HG03103 (cell line): ENCODE measurements around the gene DNAJC5G.
"Not testable (repeated sequence)": the region's sequence is repeated elsewhere in the genome, so short reads cannot be mapped to it uniquely, and the experiment has no call there.

Experiments used
- ATAC-seq: cut with Tn5 transposase; IDR thresholded peaks from one replicate; pipeline ENCODE4 v1.9.1; 2021; ENCODE audit warnings: low read depth; ENCODE audit not compliant: unreplicated experiment

Gene DNAJC5G

GRCh38 chr2:27306136-27306535 lies 30.9 kb downstream of the DNAJC5G start:
- ATAC-seq = no peak

GRCh38 chr2:27306573-27307286 lies 31.5 kb downstream of the DNAJC5G start:
- no peak for ATAC-seq

GRCh38 chr2:27307287-27307544 lies 32.0 kb downstream of the DNAJC5G start:
- no peak for ATAC-seq

GRCh38 chr2:27307545-27308358 lies 32.5 kb downstream of the DNAJC5G start:
- ATAC-seq = no peak

GRCh38 chr2:27308359-27308881 lies 33.2 kb downstream of the DNAJC5G start, which contains the start of gene UCN:
Gene UCN (minus strand): TSS chr2:27308445. CDS start chr2:27307895, 550 bp downstream.
- ATAC-seq = no peak

GRCh38 chr2:27309651-27310050 lies 34.4 kb downstream of the DNAJC5G start:
- no peak for ATAC-seq

GRCh38 chr2:27312152-27312551 lies 36.9 kb downstream of the DNAJC5G start:
- ATAC-seq = no peak

GRCh38 chr2:27313882-27314645 lies 38.8 kb downstream of the DNAJC5G start:
- no peak for ATAC-seq

- no peak for ATAC-seq
Observed at GRCh38 chr2:27314709-27315108, 39.5 kb downstream of the DNAJC5G start.

GRCh38 chr2:27315122-27315521 lies 39.9 kb downstream of the DNAJC5G start:
- ATAC-seq = no peak

GRCh38 chr2:27316655-27317412 lies 41.6 kb downstream of the DNAJC5G start:
- no peak for ATAC-seq

- ATAC-seq = not testable (repeated sequence)
Observed at GRCh38 chr2:27319839-27320238, 44.6 kb downstream of the DNAJC5G start.

- ATAC-seq = no peak
Observed at GRCh38 chr2:27320958-27321543, 45.8 kb downstream of the DNAJC5G start.

- peak; percentile 33 for ATAC-seq
Observed at GRCh38 chr2:27322301-27322765, 47.1 kb downstream of the DNAJC5G start.

GRCh38 chr2:27322766-27323595 lies 47.7 kb downstream of the DNAJC5G start, which contains the start of gene MPV17:
Gene MPV17 (minus strand): TSS chr2:27323097. CDS start chr2:27322517, 580 bp downstream.
- peak; percentile 85 for ATAC-seq

- no peak for ATAC-seq
Observed at GRCh38 chr2:27323596-27324285, 48.5 kb downstream of the DNAJC5G start.

GRCh38 chr2:27324720-27325119 lies 49.5 kb downstream of the DNAJC5G start:
- ATAC-seq = no peak
